HCT116 (cell line): ENCODE data around the gene NRSN1. TPM values are rescaled to one million over a fixed set of nuclear protein-coding genes. Genes with fewer than 3 reads are reported as not detected.

Experiments
- ATAC-seq: fragments of 200-7000 bp; cut with Tn5 transposase; 2 replicates; pipeline ENCODE4 v1.9.1; 2020; ENCODE audit warnings: mild to moderate bottlenecking, moderate library complexity
- BruUV-seq: library from RNA; stranded (reverse); fragments of 400-500 nt; replicated peaks from 2 replicates; lab custom pipeline; 2021; lab: Mats Ljungman, UMichigan
- CTCF ChIA-PET: fragments of 300-600 bp; sonication (Branson Sonifier 250); formaldehyde crosslinking; loops from one replicate; lab custom pipeline; 2021; ENCODE audit warnings: antibody characterized with exemption; lab: Charles Lee
- POLR2A ChIA-PET: fragments of 300-600, 350-600 bp; sonication (Branson Sonifier 250); formaldehyde crosslinking; loops from one replicate; lab custom pipeline; 2021; ENCODE audit warnings: antibody characterized with exemption; lab: Charles Lee
- RAD21 ChIA-PET, 2 experiments: fragments of 300-600 bp; sonication (Branson Sonifier 250); formaldehyde crosslinking; loops; one replicate each; lab custom pipeline; 2023; ENCODE audit warnings: low total read pairs in 2 of 2; ENCODE audit not compliant: uncharacterized antibody in 2 of 2, unreplicated experiment in 2 of 2, low non-redundant PET in 1 of 2; lab: Charles Lee
- DNase-seq: peaks from one replicate; pipeline ENCODE4 v3.0.0-alpha.2; 2010; ENCODE audit warnings: low read depth, low spot score
- H2AFZ ChIP-seq: fragments of 200-600 bp; shearing (Covaris generic), sonication (generic); 2 replicates; pipeline ENCODE4 v1.6.1; 2017; ENCODE audit warnings: low read depth, mixed run types, mixed read lengths, antibody characterized with exemption, low read length; ENCODE audit not compliant: poor library complexity, severe bottlenecking
- H3K27ac ChIP-seq: 2 replicates; pipeline ENCODE4 v1.5.1; 2012; ENCODE audit warnings: low read depth, low read length
- H3K27me3 ChIP-seq: fragments of 200-600 bp; sonication (generic); 2 replicates; pipeline ENCODE4 v1.6.1; 2016; ENCODE audit warnings: mixed run types, low read length, mixed read lengths; ENCODE audit not compliant: insufficient read depth
- H3K36me3 ChIP-seq, 2 experiments: fragments of 200-500 bp in 1 of 2; fragments of 200-600 bp in 1 of 2; sonication (Bioruptor generic) in 1 of 2; sonication (generic) in 1 of 2; 2 replicates each; pipeline versions ENCODE4 v1.5.1 to v1.6.1; 2014 to 2016; ENCODE audit warnings: low read length in 2 of 2, inconsistent platforms in 1 of 2, mixed read lengths in 1 of 2, mixed run types in 1 of 2; ENCODE audit not compliant: insufficient read depth in 2 of 2, control insufficient read depth in 1 of 2
- H3K4me1 ChIP-seq, 2 experiments: fragments of 200-600 bp in 1 of 2; sonication (generic) in 1 of 2; 2 replicates each; pipeline versions ENCODE4 v1.5.1 to v1.6.1; 2012 to 2017; ENCODE audit warnings: low read length in 2 of 2, inconsistent platforms in 1 of 2, mild to moderate bottlenecking in 1 of 2, mixed read lengths in 1 of 2, mixed run types in 1 of 2, moderate library complexity in 1 of 2; ENCODE audit not compliant: insufficient read depth in 2 of 2, control insufficient read depth in 1 of 2
- H3K4me2 ChIP-seq: fragments of 200-600 bp; sonication (generic); 2 replicates; pipeline ENCODE4 v1.6.1; 2017; ENCODE audit warnings: mixed run types, low read length, mixed read lengths
- H3K4me3 ChIP-seq, 2 experiments: fragments of 200-600 bp in 1 of 2; sonication (generic) in 1 of 2; replicated peaks in 1 of 2; 2 replicates each; pipeline ENCODE4 v1.5.1; 2011 to 2016; ENCODE audit warnings: low read length in 2 of 2, control low read depth in 1 of 2, low read depth in 1 of 2, mild to moderate bottlenecking in 1 of 2, mixed read lengths in 1 of 2, mixed run types in 1 of 2
- H3K79me2 ChIP-seq: fragments of 200-600 bp; sonication (generic); 2 replicates; pipeline ENCODE4 v1.6.1; 2017; ENCODE audit warnings: mild to moderate bottlenecking, mixed run types, low read length, moderate library complexity, mixed read lengths; ENCODE audit not compliant: insufficient read depth
- H3K9ac ChIP-seq: fragments of 200-600 bp; sonication (generic); 2 replicates; pipeline ENCODE4 v1.6.1; 2016; ENCODE audit warnings: low read length, mixed read lengths
- H3K9me2 ChIP-seq: fragments of 200-600 bp; sonication (generic), shearing (Covaris generic); 2 replicates; pipeline ENCODE4 v1.6.1; 2017; ENCODE audit warnings: mixed run types, mild to moderate bottlenecking, moderate library complexity; ENCODE audit not compliant: insufficient read depth
- H3K9me3 ChIP-seq, 2 experiments: fragments of 200-500 bp in 1 of 2; fragments of 200-600 bp in 1 of 2; sonication (Bioruptor generic) in 1 of 2; sonication (generic) in 1 of 2; 2 replicates each; pipeline ENCODE4 v1.6.1; 2014 to 2017; ENCODE audit warnings: low read length in 2 of 2, mixed read lengths in 2 of 2, inconsistent platforms in 1 of 2, low read depth in 1 of 2, mild to moderate bottlenecking in 1 of 2, mixed run types in 1 of 2, moderate library complexity in 1 of 2; ENCODE audit not compliant: control insufficient read depth in 1 of 2, insufficient read depth in 1 of 2
- H4K20me1 ChIP-seq: fragments of 200-600 bp; sonication (generic), shearing (Covaris generic); 2 replicates; pipeline ENCODE4 v1.6.1; 2017; ENCODE audit warnings: mixed run types, mild to moderate bottlenecking, moderate library complexity; ENCODE audit not compliant: insufficient read depth
- CBX3 ChIP-seq: IDR thresholded peaks from 2 replicates; pipeline ENCODE4 v1.6.1; 2012; ENCODE audit warnings: low read depth
- CEBPB ChIP-seq: IDR thresholded peaks from 2 replicates; pipeline ENCODE4 v1.6.1; 2012; ENCODE audit warnings: low read depth
- EGR1 ChIP-seq: IDR thresholded peaks from 2 replicates; pipeline ENCODE4 v1.6.1; 2012; ENCODE audit warnings: low read depth
- JUND ChIP-seq: IDR thresholded peaks from 2 replicates; pipeline ENCODE4 v1.6.1; 2012
- RAD21 ChIP-seq: IDR thresholded peaks from 2 replicates; pipeline ENCODE4 v1.6.1; 2012; ENCODE audit warnings: low read depth, mild to moderate bottlenecking
- SIN3A ChIP-seq: IDR thresholded peaks from 2 replicates; pipeline ENCODE4 v1.6.1; 2012; ENCODE audit warnings: low read depth
- SP1 ChIP-seq: IDR thresholded peaks from 2 replicates; pipeline ENCODE4 v1.6.1; 2012; ENCODE audit warnings: low read depth
- YY1 ChIP-seq: IDR thresholded peaks from 2 replicates; pipeline ENCODE4 v1.6.1; 2011; ENCODE audit warnings: low read length, low read depth, moderate library complexity, mild to moderate bottlenecking; ENCODE audit not compliant: insufficient replicate concordance; ENCODE audit errors: extremely low read depth
- ZNF274 ChIP-seq: fragments of 200-500 bp; sonication (Bioruptor generic); IDR thresholded peaks from 2 replicates; pipeline ENCODE4 v1.6.1; 2014; ENCODE audit warnings: mild to moderate bottlenecking, low read depth, low read length, inconsistent platforms
- intact Hi-C: fragments of 100-400 bp; cut with micrococcal nuclease; formaldehyde crosslinking; loops from 2 replicates; pipeline ENCODE4 v1.10.0; 2022
- total RNA-seq: library from RNA; stranded (reverse); gene quantifications from one replicate; pipeline ENCODE4 v1.2.1, GENCODE V29; 2021; ENCODE audit not compliant: unreplicated experiment
- TF ChIP-seq, protein P1 (sequence below), 3 experiments: fragments of 200-600 bp in 1 of 3; sonication (generic) in 1 of 3; IDR thresholded peaks in 2 of 3; conservative IDR thresholded peaks in 1 of 3; 2 replicates each; pipeline ENCODE4 v1.5.1; 2012 to 2017; ENCODE audit warnings: low read depth in 2 of 3, low read length in 2 of 3, antibody characterized with exemption in 1 of 3, borderline replicate concordance in 1 of 3, control low read depth in 1 of 3, mild to moderate bottlenecking in 1 of 3, mixed read lengths in 1 of 3, mixed run types in 1 of 3, moderate library complexity in 1 of 3; ENCODE audit not compliant: insufficient read depth in 1 of 3
- TF ChIP-seq, protein P2 (sequence below): IDR thresholded peaks from 2 replicates; pipeline ENCODE4 v1.6.1; 2012; ENCODE audit warnings: low read depth

The NRSN1 gene
- total RNA-seq, 1 experiment from 2014 or later, result not detected

DNA sequence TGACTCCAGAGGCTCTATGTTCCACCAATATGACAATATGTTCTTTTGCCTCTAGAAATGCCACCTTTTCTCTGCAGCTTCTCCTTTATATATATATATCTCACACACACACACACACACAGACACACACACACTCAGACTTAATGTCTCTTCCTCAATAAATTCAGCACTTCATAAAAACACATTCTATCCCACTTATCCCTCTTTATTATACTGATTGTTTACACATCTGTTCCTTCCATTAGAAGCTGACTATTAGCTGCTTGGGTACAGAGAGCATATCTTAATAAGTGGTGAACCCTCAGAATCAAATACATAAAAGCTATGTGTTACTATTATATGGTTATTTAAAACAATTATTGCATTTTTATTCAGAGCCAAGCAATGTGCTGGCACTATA is 23.3 kb downstream of the NRSN1 start:
- Histone ChIP-seq H3K4me3 (no peak overlapping the region), H2AFZ (no peak overlapping the region), H3K9ac (no peak overlapping the region), H4K20me1 (no peaks in the 10 kb centered on the region)
- TF ChIP-seq ZNF274 (no peak), RAD21 (no peak), JUND (no peak), SIN3A (no peak), CBX3 (no peak), SP1 (no peak), CEBPB (no peak), EGR1 (no peak), YY1 (no peak)
- TF ChIP-seq, protein P1, sequence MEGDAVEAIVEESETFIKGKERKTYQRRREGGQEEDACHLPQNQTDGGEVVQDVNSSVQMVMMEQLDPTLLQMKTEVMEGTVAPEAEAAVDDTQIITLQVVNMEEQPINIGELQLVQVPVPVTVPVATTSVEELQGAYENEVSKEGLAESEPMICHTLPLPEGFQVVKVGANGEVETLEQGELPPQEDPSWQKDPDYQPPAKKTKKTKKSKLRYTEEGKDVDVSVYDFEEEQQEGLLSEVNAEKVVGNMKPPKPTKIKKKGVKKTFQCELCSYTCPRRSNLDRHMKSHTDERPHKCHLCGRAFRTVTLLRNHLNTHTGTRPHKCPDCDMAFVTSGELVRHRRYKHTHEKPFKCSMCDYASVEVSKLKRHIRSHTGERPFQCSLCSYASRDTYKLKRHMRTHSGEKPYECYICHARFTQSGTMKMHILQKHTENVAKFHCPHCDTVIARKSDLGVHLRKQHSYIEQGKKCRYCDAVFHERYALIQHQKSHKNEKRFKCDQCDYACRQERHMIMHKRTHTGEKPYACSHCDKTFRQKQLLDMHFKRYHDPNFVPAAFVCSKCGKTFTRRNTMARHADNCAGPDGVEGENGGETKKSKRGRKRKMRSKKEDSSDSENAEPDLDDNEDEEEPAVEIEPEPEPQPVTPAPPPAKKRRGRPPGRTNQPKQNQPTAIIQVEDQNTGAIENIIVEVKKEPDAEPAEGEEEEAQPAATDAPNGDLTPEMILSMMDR (IDR thresholded peaks at IDR 0.05 in 2 of 3, conservative IDR thresholded peaks at IDR 0.05 in 1 of 3; ENCODE audit: borderline replicate concordance in 1 of 3, insufficient read depth in 1 of 3, low read depth in 2 of 3, low read length in 2 of 3), result no peak
- TF ChIP-seq, protein P2, sequence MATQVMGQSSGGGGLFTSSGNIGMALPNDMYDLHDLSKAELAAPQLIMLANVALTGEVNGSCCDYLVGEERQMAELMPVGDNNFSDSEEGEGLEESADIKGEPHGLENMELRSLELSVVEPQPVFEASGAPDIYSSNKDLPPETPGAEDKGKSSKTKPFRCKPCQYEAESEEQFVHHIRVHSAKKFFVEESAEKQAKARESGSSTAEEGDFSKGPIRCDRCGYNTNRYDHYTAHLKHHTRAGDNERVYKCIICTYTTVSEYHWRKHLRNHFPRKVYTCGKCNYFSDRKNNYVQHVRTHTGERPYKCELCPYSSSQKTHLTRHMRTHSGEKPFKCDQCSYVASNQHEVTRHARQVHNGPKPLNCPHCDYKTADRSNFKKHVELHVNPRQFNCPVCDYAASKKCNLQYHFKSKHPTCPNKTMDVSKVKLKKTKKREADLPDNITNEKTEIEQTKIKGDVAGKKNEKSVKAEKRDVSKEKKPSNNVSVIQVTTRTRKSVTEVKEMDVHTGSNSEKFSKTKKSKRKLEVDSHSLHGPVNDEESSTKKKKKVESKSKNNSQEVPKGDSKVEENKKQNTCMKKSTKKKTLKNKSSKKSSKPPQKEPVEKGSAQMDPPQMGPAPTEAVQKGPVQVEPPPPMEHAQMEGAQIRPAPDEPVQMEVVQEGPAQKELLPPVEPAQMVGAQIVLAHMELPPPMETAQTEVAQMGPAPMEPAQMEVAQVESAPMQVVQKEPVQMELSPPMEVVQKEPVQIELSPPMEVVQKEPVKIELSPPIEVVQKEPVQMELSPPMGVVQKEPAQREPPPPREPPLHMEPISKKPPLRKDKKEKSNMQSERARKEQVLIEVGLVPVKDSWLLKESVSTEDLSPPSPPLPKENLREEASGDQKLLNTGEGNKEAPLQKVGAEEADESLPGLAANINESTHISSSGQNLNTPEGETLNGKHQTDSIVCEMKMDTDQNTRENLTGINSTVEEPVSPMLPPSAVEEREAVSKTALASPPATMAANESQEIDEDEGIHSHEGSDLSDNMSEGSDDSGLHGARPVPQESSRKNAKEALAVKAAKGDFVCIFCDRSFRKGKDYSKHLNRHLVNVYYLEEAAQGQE, result no peak
- TF ChIP-seq, all 23 proteins: peak for 0
- ChIA-PET CTCF (no interaction called here), POLR2A (no interaction called here), RAD21 (no interaction called here)
- Histone ChIP-seq H3K9me3 (no peaks in the 10 kb centered on the region), H3K36me3 (no peaks in the 10 kb centered on the region), H3K27me3 (no peaks in the 10 kb centered on the region), H3K4me1 (no peaks in the 10 kb centered on the region), H3K79me2 (no peaks in the 10 kb centered on the region), H3K9me2 (no peaks in the 10 kb centered on the region), H3K27ac (no peak overlapping the region), H3K4me2 (no peak overlapping the region)
- BruUV-seq, result no TSS peak
- ATAC-seq (no peak), DNase-seq (no peak)
- intact Hi-C loops, result no loop called here
